Measurements from ENCODE around the gene STIP1.

The STIP1 gene

DNA sequence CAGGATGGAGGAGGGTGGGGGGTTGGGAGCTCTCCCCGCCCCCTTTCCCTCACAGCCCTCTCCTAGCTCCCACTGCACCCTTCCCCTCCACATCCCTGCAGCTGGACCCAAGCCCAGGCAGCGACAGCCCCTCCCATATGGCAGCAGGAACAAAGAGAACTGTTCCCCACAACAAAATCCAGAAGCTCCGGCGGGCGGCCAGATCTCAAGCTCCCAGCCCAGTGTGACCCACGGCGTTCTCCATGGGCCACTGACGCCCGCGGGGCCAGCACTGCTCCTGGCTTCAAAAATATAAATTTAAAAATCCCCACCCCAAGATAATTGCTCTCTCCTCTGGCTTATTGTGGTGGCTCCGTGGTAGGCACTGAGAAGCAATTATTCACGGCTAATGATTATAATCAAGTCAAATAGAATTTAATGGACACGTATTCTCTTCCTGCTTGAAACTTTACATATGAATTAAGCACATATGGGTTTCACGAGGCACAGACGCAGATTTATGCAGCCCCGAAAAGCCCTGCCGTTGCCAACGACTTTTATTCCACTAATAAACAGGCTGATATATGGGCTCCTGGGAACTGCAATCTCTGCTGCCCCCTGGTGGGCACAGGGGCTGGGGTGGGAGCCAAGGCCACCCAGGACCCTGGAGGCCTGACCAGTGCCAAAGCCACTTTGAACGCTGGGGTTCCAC is 37.6 kb upstream of the STIP1 start:
- Histone ChIP-seq H3K27me3 (ENCODE audit: control insufficient read depth in 2 of 2, insufficient read depth in 2 of 2, low read length in 2 of 2) (no peaks in the 10 kb centered on the region), H3K4me1 (ENCODE audit: control insufficient read depth in 2 of 2, insufficient read depth in 2 of 2, low read length in 2 of 2) (no peaks in the 10 kb centered on the region), H3K9me3 (ENCODE audit: control insufficient read depth in 2 of 2, low read length in 2 of 2) (no peaks in the 10 kb centered on the region), H3K27ac (ENCODE audit: low read depth in 2 of 2, low read length in 2 of 2) (no peak overlapping the region), H3K36me3 (ENCODE audit: control insufficient read depth in 2 of 2, insufficient read depth in 2 of 2, low read length in 2 of 2) (no peaks in the 10 kb centered on the region), H3K9ac (ENCODE audit: low read depth in 1 of 2, low read length in 2 of 2) (no peak overlapping the region), H3K4me3 (ENCODE audit: low read length in 2 of 2) (peak overlapping the region in 1 of 2 donors; percentile 41)

DNA sequence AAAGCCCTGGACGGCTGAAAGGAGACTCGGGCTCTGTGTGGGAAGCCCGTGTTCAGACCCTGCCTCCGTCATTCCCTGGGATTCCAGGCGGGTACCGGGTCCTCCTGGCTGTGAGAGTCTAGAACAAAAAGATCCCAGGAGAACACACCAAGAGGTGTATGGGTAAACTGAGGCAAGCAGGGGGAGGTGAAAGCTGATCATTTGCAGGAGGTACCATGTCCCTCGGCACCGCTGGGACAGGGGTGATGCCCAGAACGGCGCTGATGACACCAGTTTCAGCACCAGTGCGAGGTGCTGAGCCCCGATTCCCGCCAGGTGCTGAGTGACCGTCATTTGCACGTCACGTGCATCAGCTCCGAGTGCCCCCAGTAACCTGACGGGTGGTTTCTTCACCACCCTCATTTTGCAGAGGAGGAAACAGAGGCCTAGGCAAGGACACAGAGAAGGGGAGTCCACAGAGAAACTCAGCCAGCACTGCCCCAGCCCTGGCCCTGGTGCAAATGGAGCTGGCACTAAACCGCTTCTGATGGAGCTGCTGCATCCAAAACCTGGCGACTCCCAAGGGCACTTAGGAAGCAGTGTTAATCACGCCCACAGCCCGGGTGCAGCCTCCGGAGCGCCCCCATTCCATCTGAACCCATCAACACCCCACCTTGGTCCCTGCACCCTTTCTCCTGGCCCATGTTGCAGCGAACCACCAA is 36.9 kb upstream of the STIP1 start:
- no peaks in the 10 kb centered on the region for H3K36me3 ChIP-seq (ENCODE audit: control insufficient read depth in 2 of 2, insufficient read depth in 2 of 2, low read length in 2 of 2)
- H3K9ac ChIP-seq (ENCODE audit: low read depth in 1 of 2, low read length in 2 of 2) = no peak overlapping the region
- no peaks in the 10 kb centered on the region for H3K9me3 ChIP-seq (ENCODE audit: control insufficient read depth in 2 of 2, low read length in 2 of 2)
- no peak overlapping the region for H3K27ac ChIP-seq (ENCODE audit: low read depth in 2 of 2, low read length in 2 of 2)
- H3K27me3 ChIP-seq (ENCODE audit: control insufficient read depth in 2 of 2, insufficient read depth in 2 of 2, low read length in 2 of 2) = no peaks in the 10 kb centered on the region
- H3K4me1 ChIP-seq (ENCODE audit: control insufficient read depth in 2 of 2, insufficient read depth in 2 of 2, low read length in 2 of 2) = no peaks in the 10 kb centered on the region
- H3K4me3 ChIP-seq (ENCODE audit: low read length in 2 of 2) = no peak overlapping the region

DNA sequence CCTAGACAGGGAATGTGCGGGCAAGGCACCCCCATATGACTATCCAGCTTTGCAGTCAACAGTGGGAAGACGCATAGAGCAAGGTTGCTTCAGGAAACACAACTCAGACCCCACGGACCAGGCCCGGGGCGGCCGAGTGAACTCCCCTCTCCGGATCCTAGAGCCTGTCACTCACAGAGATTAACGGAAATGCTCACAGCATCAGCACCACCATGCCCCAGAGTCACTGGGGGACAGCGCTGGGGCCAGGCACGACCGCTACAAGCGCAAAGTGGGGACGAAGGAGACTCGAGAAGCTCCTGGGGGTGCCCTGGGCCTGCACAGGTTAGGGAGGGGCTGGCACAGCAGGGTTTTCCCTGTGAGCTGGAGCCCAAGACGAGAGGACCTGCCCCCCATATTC is 35.9 kb upstream of the STIP1 start:
- no peaks in the 10 kb centered on the region for H3K4me1 ChIP-seq (ENCODE audit: control insufficient read depth in 2 of 2, insufficient read depth in 2 of 2, low read length in 2 of 2)
- no peak overlapping the region for H3K4me3 ChIP-seq (ENCODE audit: low read length in 2 of 2)
- H3K9ac ChIP-seq (ENCODE audit: low read depth in 1 of 2, low read length in 2 of 2) = no peak overlapping the region
- H3K27ac ChIP-seq (ENCODE audit: low read depth in 2 of 2, low read length in 2 of 2) = no peak overlapping the region
- no peaks in the 10 kb centered on the region for H3K9me3 ChIP-seq (ENCODE audit: control insufficient read depth in 2 of 2, low read length in 2 of 2)
- no peaks in the 10 kb centered on the region for H3K27me3 ChIP-seq (ENCODE audit: control insufficient read depth in 2 of 2, insufficient read depth in 2 of 2, low read length in 2 of 2)
- H3K36me3 ChIP-seq (ENCODE audit: control insufficient read depth in 2 of 2, insufficient read depth in 2 of 2, low read length in 2 of 2) = no peaks in the 10 kb centered on the region

- no peaks in the 10 kb centered on the region for H3K27me3 ChIP-seq (ENCODE audit: control insufficient read depth in 2 of 2, insufficient read depth in 2 of 2, low read length in 2 of 2)
- H3K4me3 ChIP-seq (ENCODE audit: low read length in 2 of 2) = no peak overlapping the region
- no peaks in the 10 kb centered on the region for H3K9me3 ChIP-seq (ENCODE audit: control insufficient read depth in 2 of 2, low read length in 2 of 2)
- no peaks in the 10 kb centered on the region for H3K4me1 ChIP-seq (ENCODE audit: control insufficient read depth in 2 of 2, insufficient read depth in 2 of 2, low read length in 2 of 2)
- H3K9ac ChIP-seq (ENCODE audit: low read depth in 1 of 2, low read length in 2 of 2) = no peak overlapping the region
- H3K27ac ChIP-seq (ENCODE audit: low read depth in 2 of 2, low read length in 2 of 2) = no peak overlapping the region
- no peaks in the 10 kb centered on the region for H3K36me3 ChIP-seq (ENCODE audit: control insufficient read depth in 2 of 2, insufficient read depth in 2 of 2, low read length in 2 of 2)
Measured at GRCh38 chr11:64150481-64151239, 35.3 kb upstream of the STIP1 start.

DNA sequence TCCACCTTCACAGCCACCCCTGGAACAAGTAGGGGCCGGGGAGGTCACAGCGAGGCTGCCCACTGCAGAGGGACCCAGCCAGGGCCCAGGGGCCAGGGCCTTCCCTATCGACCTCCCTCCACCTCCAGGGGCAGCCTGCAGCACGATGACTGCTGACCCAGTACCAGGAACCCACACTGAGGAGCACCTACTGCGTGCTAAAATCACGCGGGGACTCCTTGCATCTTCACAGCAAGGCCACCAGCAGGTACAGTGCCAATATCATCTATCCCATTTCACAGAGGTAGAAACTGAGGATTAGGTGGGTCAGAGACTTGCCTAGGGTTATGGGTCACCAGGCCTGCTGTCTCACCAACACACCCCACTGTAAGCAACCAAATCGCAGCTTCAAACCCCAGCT is 34.6 kb upstream of the STIP1 start:
- Histone ChIP-seq H3K9me3 (ENCODE audit: control insufficient read depth in 2 of 2, low read length in 2 of 2) (no peaks in the 10 kb centered on the region), H3K9ac (ENCODE audit: low read depth in 1 of 2, low read length in 2 of 2) (no peak overlapping the region), H3K27ac (ENCODE audit: low read depth in 2 of 2, low read length in 2 of 2) (no peak overlapping the region), H3K36me3 (ENCODE audit: control insufficient read depth in 2 of 2, insufficient read depth in 2 of 2, low read length in 2 of 2) (no peaks in the 10 kb centered on the region), H3K27me3 (ENCODE audit: control insufficient read depth in 2 of 2, insufficient read depth in 2 of 2, low read length in 2 of 2) (no peaks in the 10 kb centered on the region), H3K4me3 (ENCODE audit: low read length in 2 of 2) (no peak overlapping the region), H3K4me1 (ENCODE audit: control insufficient read depth in 2 of 2, insufficient read depth in 2 of 2, low read length in 2 of 2) (no peaks in the 10 kb centered on the region)

DNA sequence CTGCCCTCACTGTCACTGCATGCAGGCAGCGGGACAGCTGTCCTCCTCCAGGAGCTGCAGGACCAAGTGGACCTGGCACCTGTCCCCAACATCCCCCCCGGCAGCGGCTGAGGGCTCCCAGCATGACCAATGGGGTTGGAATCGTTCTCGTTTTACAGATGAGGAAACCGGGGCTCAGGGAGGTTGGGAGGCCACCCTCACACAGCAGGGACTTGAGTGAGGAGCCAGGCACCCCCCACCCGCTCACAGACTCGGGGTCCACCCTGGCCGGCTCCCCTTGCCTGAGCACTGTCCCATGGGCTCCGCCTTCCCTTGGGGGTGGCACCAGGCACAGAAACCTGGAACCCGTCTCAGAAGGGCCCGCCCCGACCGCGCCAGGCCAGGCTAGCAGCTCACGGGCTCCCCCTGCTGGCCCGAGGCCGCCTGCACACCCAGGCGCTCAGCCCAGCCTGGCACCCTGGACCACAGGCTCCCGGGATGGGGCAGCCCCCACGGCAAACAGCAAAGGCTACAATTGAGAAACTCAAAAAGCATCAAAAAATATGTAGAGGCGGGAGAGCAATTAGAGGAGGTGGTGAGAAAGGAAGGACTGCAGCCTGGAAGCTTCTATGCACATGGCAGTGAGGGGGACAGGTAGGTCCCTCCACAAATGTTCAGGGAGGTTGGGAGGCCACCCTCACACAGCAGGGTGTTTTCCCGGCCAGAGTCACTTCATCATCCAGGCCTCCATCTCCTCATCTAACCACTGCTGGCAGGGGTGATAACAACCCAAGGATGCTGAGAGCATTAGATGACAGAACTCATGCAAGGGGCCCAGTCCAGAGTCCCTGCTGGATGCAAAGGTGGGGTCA is 32.9 kb upstream of the STIP1 start:
- Histone ChIP-seq H3K4me1 (ENCODE audit: control insufficient read depth in 2 of 2, insufficient read depth in 2 of 2, low read length in 2 of 2) (no peaks in the 10 kb centered on the region), H3K36me3 (ENCODE audit: control insufficient read depth in 2 of 2, insufficient read depth in 2 of 2, low read length in 2 of 2) (no peaks in the 10 kb centered on the region), H3K27me3 (ENCODE audit: control insufficient read depth in 2 of 2, insufficient read depth in 2 of 2, low read length in 2 of 2) (no peaks in the 10 kb centered on the region), H3K9ac (ENCODE audit: low read depth in 1 of 2, low read length in 2 of 2) (no peak overlapping the region), H3K27ac (ENCODE audit: low read depth in 2 of 2, low read length in 2 of 2) (no peak overlapping the region), H3K4me3 (ENCODE audit: low read length in 2 of 2) (peak overlapping the region in 1 of 2 donors; percentile 30), H3K9me3 (ENCODE audit: control insufficient read depth in 2 of 2, low read length in 2 of 2) (no peaks in the 10 kb centered on the region)

- Histone ChIP-seq H3K27me3 (ENCODE audit: control insufficient read depth in 2 of 2, insufficient read depth in 2 of 2, low read length in 2 of 2) (no peaks in the 10 kb centered on the region), H3K36me3 (ENCODE audit: control insufficient read depth in 2 of 2, insufficient read depth in 2 of 2, low read length in 2 of 2) (no peaks in the 10 kb centered on the region), H3K4me1 (ENCODE audit: control insufficient read depth in 2 of 2, insufficient read depth in 2 of 2, low read length in 2 of 2) (no peaks in the 10 kb centered on the region), H3K4me3 (ENCODE audit: low read length in 2 of 2) (no peak overlapping the region), H3K9ac (ENCODE audit: low read depth in 1 of 2, low read length in 2 of 2) (no peak overlapping the region), H3K9me3 (ENCODE audit: control insufficient read depth in 2 of 2, low read length in 2 of 2) (no peaks in the 10 kb centered on the region), H3K27ac (ENCODE audit: low read depth in 2 of 2, low read length in 2 of 2) (no peak overlapping the region)
Measured at GRCh38 chr11:64153812-64154211, 32.2 kb upstream of the STIP1 start.

DNA sequence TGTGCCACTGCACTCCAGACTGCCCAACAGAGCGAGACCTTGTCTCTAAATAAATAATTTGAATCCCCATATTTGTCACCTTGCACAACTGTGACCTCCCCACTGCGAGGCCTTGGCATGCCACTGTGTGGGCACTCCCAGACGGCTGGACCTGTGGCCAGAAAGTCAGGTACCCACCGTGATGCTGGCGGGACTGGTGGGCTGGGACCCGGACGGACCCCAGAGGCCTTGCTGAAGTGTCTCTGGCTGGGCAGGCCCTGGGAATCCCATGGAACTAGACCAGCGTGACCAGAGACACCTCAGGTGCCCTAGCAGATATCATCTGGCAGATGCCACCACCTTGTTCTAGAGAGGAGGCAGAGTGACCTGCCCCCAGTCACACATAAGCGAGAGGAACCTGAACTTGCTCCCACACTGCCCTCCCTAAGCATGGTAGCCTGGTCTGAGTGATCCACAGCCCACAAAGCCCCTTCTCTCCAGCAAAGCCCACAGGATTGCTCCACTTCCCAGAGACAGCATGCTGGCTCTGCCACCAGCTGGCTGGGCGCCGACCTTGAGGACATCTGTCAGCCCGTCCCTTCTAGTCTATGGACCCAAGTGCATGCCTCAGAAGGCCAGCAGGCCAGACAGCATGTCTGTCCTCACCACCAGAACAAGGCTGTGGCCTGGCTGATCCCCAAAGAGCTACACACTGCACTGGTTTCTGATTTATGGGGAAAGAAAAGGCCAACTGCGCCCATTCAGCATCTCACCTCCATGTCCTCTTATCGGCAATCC is 29.5 kb upstream of the STIP1 start:
- Histone ChIP-seq H3K27me3 (ENCODE audit: control insufficient read depth in 2 of 2, insufficient read depth in 2 of 2, low read length in 2 of 2) (no peaks in the 10 kb centered on the region), H3K9me3 (ENCODE audit: control insufficient read depth in 2 of 2, low read length in 2 of 2) (no peaks in the 10 kb centered on the region), H3K27ac (ENCODE audit: low read depth in 2 of 2, low read length in 2 of 2) (no peak overlapping the region), H3K36me3 (ENCODE audit: control insufficient read depth in 2 of 2, insufficient read depth in 2 of 2, low read length in 2 of 2) (peaks cover 2% of the 10 kb centered on the region in 2 donors), H3K9ac (ENCODE audit: low read depth in 1 of 2, low read length in 2 of 2) (no peak overlapping the region), H3K4me1 (ENCODE audit: control insufficient read depth in 2 of 2, insufficient read depth in 2 of 2, low read length in 2 of 2) (no peaks in the 10 kb centered on the region), H3K4me3 (ENCODE audit: low read length in 2 of 2) (no peak overlapping the region)

DNA sequence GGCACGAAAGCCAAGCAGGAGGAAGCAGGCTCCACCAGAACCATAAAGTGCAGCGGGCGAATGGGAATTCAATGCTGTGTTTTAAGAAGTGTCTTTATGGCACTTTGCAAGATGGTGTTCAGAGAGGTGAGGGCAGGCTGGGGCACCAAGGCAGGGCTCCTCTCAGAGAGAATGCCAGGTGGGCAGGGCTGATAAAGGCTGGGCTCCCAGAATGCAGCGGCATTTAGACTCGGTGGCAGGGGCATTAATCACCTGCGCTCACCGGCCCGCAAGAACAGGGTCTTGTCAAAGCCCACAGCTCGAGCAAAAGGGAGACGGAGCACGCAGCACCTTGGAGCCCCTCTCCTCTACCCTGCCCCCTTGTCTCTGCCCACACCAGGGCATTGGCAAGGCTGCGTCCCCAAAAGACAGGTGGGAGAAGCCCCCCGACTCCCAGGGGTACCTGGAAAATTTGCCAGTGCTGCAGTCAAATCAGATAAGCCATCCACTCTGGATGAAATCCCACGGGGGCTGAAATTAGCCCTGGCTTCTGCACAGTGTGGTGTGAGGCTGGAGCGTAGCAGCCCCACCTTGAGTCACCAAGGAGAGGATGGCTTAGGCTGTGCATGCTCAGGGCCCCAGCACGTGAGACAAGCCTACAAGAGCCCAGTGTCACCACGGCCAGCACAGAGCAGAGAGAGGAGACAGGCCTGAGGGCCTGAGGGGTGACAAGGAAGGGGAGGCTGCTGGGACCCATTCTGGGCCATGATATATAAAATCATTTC is 28.2 kb upstream of the STIP1 start:
- no peaks in the 10 kb centered on the region for H3K27me3 ChIP-seq (ENCODE audit: control insufficient read depth in 2 of 2, insufficient read depth in 2 of 2, low read length in 2 of 2)
- H3K27ac ChIP-seq (ENCODE audit: low read depth in 2 of 2, low read length in 2 of 2) = no peak overlapping the region

More for the DNA sequence above, 28.2 kb upstream of the STIP1 start:
- Histone ChIP-seq H3K4me1 (ENCODE audit: control insufficient read depth in 2 of 2, insufficient read depth in 2 of 2, low read length in 2 of 2) (no peaks in the 10 kb centered on the region), H3K9me3 (ENCODE audit: control insufficient read depth in 2 of 2, low read length in 2 of 2) (no peaks in the 10 kb centered on the region), H3K4me3 (ENCODE audit: low read length in 2 of 2) (no peak overlapping the region), H3K36me3 (ENCODE audit: control insufficient read depth in 2 of 2, insufficient read depth in 2 of 2, low read length in 2 of 2) (peaks cover 2% of the 10 kb centered on the region in 2 donors), H3K9ac (ENCODE audit: low read depth in 1 of 2, low read length in 2 of 2) (no peak overlapping the region)

All from mucosa of rectum (tissue), 2 donors.